MM.1S (cell line): ENCODE results near the gene ERC2.

Source experiments
- DNase-seq: peaks from one replicate; pipeline ENCODE4 v3.0.0-alpha.2; 2015
- H2AFZ ChIP-seq: fragments of 300-600 bp; sonication (generic); 2 replicates; pipeline ENCODE4 v1.6.0; 2016; ENCODE audit warnings: antibody characterized with exemption, low read length
- H3F3A ChIP-seq: fragments of 300-600 bp; sonication (generic); 2 replicates; pipeline ENCODE4 v1.6.1; 2016; ENCODE audit warnings: mild to moderate bottlenecking, antibody characterized with exemption, low read length, moderate library complexity, mixed read lengths; ENCODE audit not compliant: insufficient read depth
- H3K27ac ChIP-seq: fragments of 300-600 bp; sonication (generic); 2 replicates; pipeline ENCODE4 v1.5.1; 2016; ENCODE audit warnings: mild to moderate bottlenecking, low read length
- H3K27me3 ChIP-seq: fragments of 300-600 bp; sonication (generic); replicated peaks from 2 replicates; pipeline ENCODE4 v1.6.0; 2016; ENCODE audit warnings: low read length; ENCODE audit not compliant: insufficient read depth
- H3K36me3 ChIP-seq: fragments of 300-600 bp; sonication (generic); replicated peaks from 2 replicates; pipeline ENCODE4 v1.6.1; 2016; ENCODE audit warnings: mild to moderate bottlenecking, low read length, mixed read lengths; ENCODE audit not compliant: insufficient read depth
- H3K4me1 ChIP-seq: fragments of 300-600 bp; sonication (generic); 2 replicates; pipeline ENCODE4 v1.6.1; 2016; ENCODE audit warnings: low read length, mixed read lengths
- H3K4me2 ChIP-seq: fragments of 300-600 bp; sonication (generic); 2 replicates; pipeline ENCODE4 v1.6.0; 2016; ENCODE audit warnings: low read depth, low read length
- H3K4me3 ChIP-seq: fragments of 300-600 bp; sonication (generic); 2 replicates; pipeline ENCODE4 v1.5.1; 2016; ENCODE audit warnings: low read length, mixed read lengths
- H3K79me2 ChIP-seq: fragments of 300-600 bp; sonication (generic); 2 replicates; pipeline ENCODE4 v1.6.1; 2016; ENCODE audit warnings: mixed run types, low read length, mixed read lengths
- H3K9ac ChIP-seq: fragments of 300-600 bp; sonication (generic); 2 replicates; pipeline ENCODE4 v1.6.1; 2016; ENCODE audit warnings: low read length, mixed read lengths
- H3K9me2 ChIP-seq: fragments of 300-600 bp; sonication (generic); replicated peaks from 2 replicates; pipeline ENCODE4 v1.6.1; 2016; ENCODE audit warnings: mild to moderate bottlenecking, low read length, mixed read lengths; ENCODE audit not compliant: insufficient read depth
- H3K9me3 ChIP-seq: fragments of 300-600 bp; sonication (generic); replicated peaks from 2 replicates; pipeline ENCODE4 v1.6.1; 2016; ENCODE audit warnings: mild to moderate bottlenecking, low read length, mixed read lengths; ENCODE audit not compliant: insufficient read depth
- H4K20me1 ChIP-seq: fragments of 300-600 bp; sonication (generic); 2 replicates; pipeline ENCODE4 v1.6.1; 2016; ENCODE audit warnings: mild to moderate bottlenecking, low read length, moderate library complexity, mixed read lengths; ENCODE audit not compliant: insufficient read depth
- CTCF ChIP-seq: fragments of 300-600 bp; sonication (generic); IDR thresholded peaks from 2 replicates; pipeline ENCODE4 v1.5.1; 2016; ENCODE audit warnings: antibody characterized with exemption, low read length, mixed read lengths
- EZH2 ChIP-seq: fragments of 300-600 bp; sonication (generic); optimal IDR thresholded peaks from 2 replicates; pipeline ENCODE3; 2017; ENCODE audit warnings: low read depth, mild to moderate bottlenecking, antibody characterized with exemption, low read length, mixed read lengths
- EZH2phosphoT487 ChIP-seq: fragments of 300-600 bp; sonication (generic); IDR thresholded peaks from 2 replicates; pipeline ENCODE4 v1.6.1; 2018; ENCODE audit warnings: antibody characterized with exemption, low read length

Gene ERC2

GRCh38 chr3:55646121-55646520 is 822.1 kb downstream of the ERC2 start:
- no peak for DNase-seq
- Histone ChIP-seq H3K4me3 (no peak overlapping the region), H3K4me2 (no peak overlapping the region), H3K9me3 (no peaks in the 10 kb centered on the region), H4K20me1 (no peaks in the 10 kb centered on the region), H3K4me1 (no peaks in the 10 kb centered on the region), H3K9ac (no peak overlapping the region), H2AFZ (no peak overlapping the region), H3F3A (no peaks in the 10 kb centered on the region), H3K36me3 (no peaks in the 10 kb centered on the region), H3K9me2 (no peaks in the 10 kb centered on the region), H3K79me2 (no peaks in the 10 kb centered on the region), H3K27ac (no peak overlapping the region), H3K27me3 (no peaks in the 10 kb centered on the region)
- TF ChIP-seq EZH2phosphoT487, result no peak
- no peak for TF ChIP-seq EZH2
- TF ChIP-seq CTCF, result no peak

DNA sequence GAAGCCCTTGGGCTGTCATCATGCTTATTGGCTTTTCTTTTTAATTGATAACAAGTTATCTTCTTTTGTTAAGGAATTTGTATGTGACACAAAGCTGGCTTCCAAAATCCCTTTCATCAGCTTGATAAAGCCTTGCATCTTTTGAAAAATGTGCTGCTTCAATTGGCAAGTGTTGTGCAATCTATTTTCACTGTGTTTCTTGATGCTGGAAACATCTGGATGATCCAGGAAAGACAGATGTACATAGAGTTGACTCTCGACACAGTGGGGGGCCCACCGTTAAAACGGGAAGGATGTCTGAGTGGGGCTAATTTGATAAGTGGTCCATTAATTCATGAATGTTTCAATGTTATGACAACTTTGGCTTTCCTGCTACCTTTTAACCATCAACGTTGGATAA is 822.8 kb downstream of the ERC2 start:
- Histone ChIP-seq H3K27me3 (no peaks in the 10 kb centered on the region), H2AFZ (no peak overlapping the region), H3K36me3 (no peaks in the 10 kb centered on the region), H3K9ac (no peak overlapping the region), H3K79me2 (no peaks in the 10 kb centered on the region), H3K4me1 (no peaks in the 10 kb centered on the region), H3K9me2 (no peaks in the 10 kb centered on the region), H3K4me2 (no peak overlapping the region), H4K20me1 (no peaks in the 10 kb centered on the region), H3F3A (no peaks in the 10 kb centered on the region), H3K27ac (no peak overlapping the region), H3K9me3 (no peaks in the 10 kb centered on the region), H3K4me3 (no peak overlapping the region)
- no peak for TF ChIP-seq CTCF
- TF ChIP-seq EZH2, result no peak
- TF ChIP-seq EZH2phosphoT487, result no peak
- no peak for DNase-seq

GRCh38 chr3:55643283-55643682 is 825.0 kb downstream of the ERC2 start:
- DNase-seq, result no peak
- Histone ChIP-seq H3K9ac (no peak overlapping the region), H3F3A (no peaks in the 10 kb centered on the region), H3K4me1 (no peaks in the 10 kb centered on the region), H3K27me3 (no peaks in the 10 kb centered on the region), H3K4me2 (no peak overlapping the region), H3K4me3 (no peak overlapping the region), H3K36me3 (no peaks in the 10 kb centered on the region), H2AFZ (no peak overlapping the region), H3K9me2 (no peaks in the 10 kb centered on the region), H4K20me1 (no peaks in the 10 kb centered on the region), H3K27ac (no peak overlapping the region), H3K9me3 (no peaks in the 10 kb centered on the region), H3K79me2 (no peaks in the 10 kb centered on the region)
- TF ChIP-seq CTCF, result no peak
- TF ChIP-seq EZH2, result no peak
- TF ChIP-seq EZH2phosphoT487, result no peak
